HT1080 (cell line): ENCODE results near the gene MZB1. TPM values are rescaled to one million over a fixed set of nuclear protein-coding genes. Genes with fewer than 3 reads are reported as not detected.
A peak's percentile ranks its signal among the peaks of the same experiment; 100 is the strongest.
"Not testable (repeated sequence)": the region's sequence is repeated elsewhere in the genome, so short reads cannot be mapped to it uniquely, and the experiment has no call there.

ENCODE experiments used
- DNase-seq: peaks from one replicate; pipeline ENCODE4 v3.0.0-alpha.2; 2015; ENCODE audit warnings: low read depth
- total RNA-seq: library from RNA; depleted of rRNA; stranded (reverse); fragments of >200 nt; shearing (Covaris generic); gene quantifications from 2 replicates; pipeline ENCODE4 v1.2.3, GENCODE V29; 2014

Gene MZB1
- total RNA-seq, 1 experiment from 2014 or later = not detected

- no peak for DNase-seq
Measured at GRCh38 chr5:139378101-139378825, 11.4 kb downstream of the MZB1 start.

GRCh38 chr5:139377226-139377625 is 12.5 kb downstream of the MZB1 start:
- no peak for DNase-seq

GRCh38 chr5:139376364-139376763 is 13.3 kb downstream of the MZB1 start:
- no peak for DNase-seq

GRCh38 chr5:139374909-139375308 is 14.8 kb downstream of the MZB1 start:
- DNase-seq = no peak

GRCh38 chr5:139371482-139372435 is 18.0 kb downstream of the MZB1 start:
- no peak for DNase-seq

GRCh38 chr5:139369181-139369580 is 20.5 kb downstream of the MZB1 start:
- DNase-seq = peak; percentile 35

- DNase-seq = no peak
Measured at GRCh38 chr5:139368613-139369012, 21.1 kb downstream of the MZB1 start.

- no peak for DNase-seq
Measured at GRCh38 chr5:139364466-139364865, 25.2 kb downstream of the MZB1 start.

GRCh38 chr5:139363937-139364336 is 25.8 kb downstream of the MZB1 start:
- DNase-seq = no peak

- DNase-seq = no peak
Measured at GRCh38 chr5:139361835-139362429, 27.8 kb downstream of the MZB1 start.

- DNase-seq = no peak
Measured at GRCh38 chr5:139360384-139360783, 29.3 kb downstream of the MZB1 start.

GRCh38 chr5:139358064-139358463 is 31.6 kb downstream of the MZB1 start:
- DNase-seq = no peak

- DNase-seq = not testable (repeated sequence)
Measured at GRCh38 chr5:139355900-139356299, 33.8 kb downstream of the MZB1 start.

- DNase-seq = no peak
Measured at GRCh38 chr5:139354186-139354585, 35.5 kb downstream of the MZB1 start.

- DNase-seq = not testable (repeated sequence)
Measured at GRCh38 chr5:139347863-139348262, 41.9 kb downstream of the MZB1 start.

GRCh38 chr5:139345442-139345841 is 44.3 kb downstream of the MZB1 start:
- DNase-seq = not testable (repeated sequence)

GRCh38 chr5:139344177-139344576 is 45.5 kb downstream of the MZB1 start:
- DNase-seq = no peak

- DNase-seq = no peak
Measured at GRCh38 chr5:139343476-139343875, 46.2 kb downstream of the MZB1 start.

GRCh38 chr5:139342423-139342723 is 47.3 kb downstream of the MZB1 start:
- DNase-seq = no peak

- DNase-seq = peak; percentile 99
Measured at GRCh38 chr5:139341689-139342422, 47.9 kb downstream of the MZB1 start, which contains the start of gene PAIP2. Gene PAIP2, plus strand, starts transcription at chr5:139341854. Its CDS starts 21,931 bp downstream, at chr5:139363785.

- no peak for DNase-seq
Measured at GRCh38 chr5:139341187-139341688, 48.5 kb downstream of the MZB1 start.
